Stimulated activated CD4-positive, alpha-beta T cell treated with anti-CD3 and anti-CD28 coated beads, Interleukin-2, amount 100 ng/mL, for 4 hours (primary cell): Measurements from ENCODE around the gene TANGO6.
"Not testable (repeated sequence)": the region's sequence is repeated elsewhere in the genome, so short reads cannot be mapped to it uniquely, and the experiment has no call there.

Experiments used
- DNase-seq: peaks from one replicate; pipeline ENCODE4 v3.0.0-alpha.2; 2020; ENCODE audit warnings: low read depth

The TANGO6 gene

GRCh38 chr16:68972013-68972412, 128.7 kb downstream of the TANGO6 start:
- DNase-seq: no peak

- no peak for DNase-seq
Observed at GRCh38 chr16:68972720-68973119, 129.4 kb downstream of the TANGO6 start.

- no peak for DNase-seq
Observed at GRCh38 chr16:68973611-68974120, 130.3 kb downstream of the TANGO6 start.

- DNase-seq: no peak
Observed at GRCh38 chr16:68978303-68978954, 135.1 kb downstream of the TANGO6 start.

GRCh38 chr16:68980695-68981315, 137.5 kb downstream of the TANGO6 start:
- no peak for DNase-seq

- no peak for DNase-seq
Observed at GRCh38 chr16:68981971-68982370, 138.6 kb downstream of the TANGO6 start.

GRCh38 chr16:68984467-68984866, 141.1 kb downstream of the TANGO6 start:
- DNase-seq: no peak

GRCh38 chr16:68985268-68985667, 141.9 kb downstream of the TANGO6 start:
- DNase-seq: no peak

- no peak for DNase-seq
Observed at GRCh38 chr16:68985855-68986254, 142.5 kb downstream of the TANGO6 start.

- no peak for DNase-seq
Observed at GRCh38 chr16:68987734-68988457, 144.6 kb downstream of the TANGO6 start.

- DNase-seq: not testable (repeated sequence)
Observed at GRCh38 chr16:68990172-68990845, 147.0 kb downstream of the TANGO6 start.

- DNase-seq: no peak
Observed at GRCh38 chr16:68991075-68991474, 147.7 kb downstream of the TANGO6 start.

- no peak for DNase-seq
Observed at GRCh38 chr16:68992521-68992920, 149.2 kb downstream of the TANGO6 start.

GRCh38 chr16:68993456-68993855, 150.1 kb downstream of the TANGO6 start:
- DNase-seq: no peak

- DNase-seq: no peak
Observed at GRCh38 chr16:68993885-68994284, 150.6 kb downstream of the TANGO6 start.

- no peak for DNase-seq
Observed at GRCh38 chr16:68994324-68994723, 151.0 kb downstream of the TANGO6 start.

- no peak for DNase-seq
Observed at GRCh38 chr16:68995011-68995504, 151.7 kb downstream of the TANGO6 start.

- no peak for DNase-seq
Observed at GRCh38 chr16:68997564-68997963, 154.2 kb downstream of the TANGO6 start.

GRCh38 chr16:68999114-68999513, 155.8 kb downstream of the TANGO6 start:
- DNase-seq: no peak

GRCh38 chr16:69003500-69003899, 160.2 kb downstream of the TANGO6 start:
- no peak for DNase-seq

GRCh38 chr16:69005641-69006355, 162.5 kb downstream of the TANGO6 start:
- DNase-seq: no peak

GRCh38 chr16:69012906-69013305, 169.6 kb downstream of the TANGO6 start:
- DNase-seq: no peak
